H9 (cell line): ENCODE data around the gene PHLDA1. TPM values are rescaled to one million over a fixed set of nuclear protein-coding genes. Genes with fewer than 3 reads are reported as not detected.
A peak's percentile ranks its signal among the peaks of the same experiment; 100 is the strongest.

Experiments used
- DNase-seq: peaks from one replicate; pipeline ENCODE4 v3.0.0-alpha.2; 2017
- H2AFZ ChIP-seq: one replicate; pipeline ENCODE4 v1.6.1; 2013; ENCODE audit warnings: mild to moderate bottlenecking, low read length, control low read depth, moderate library complexity
- H2AK5ac ChIP-seq: 2 replicates; pipeline ENCODE4 v1.6.1; 2013; ENCODE audit warnings: low read length, control low read depth, mixed read lengths; ENCODE audit not compliant: insufficient read length
- H2BK120ac ChIP-seq: one replicate; pipeline ENCODE4 v1.6.1; 2013; ENCODE audit warnings: low read depth, mild to moderate bottlenecking, low read length, control low read depth, inconsistent platforms; ENCODE audit not compliant: poor library complexity, severe bottlenecking
- H2BK12ac ChIP-seq: 2 replicates; pipeline ENCODE4 v1.6.1; 2013; ENCODE audit warnings: low read length, control low read depth, mixed read lengths, low read depth; ENCODE audit not compliant: insufficient read length
- H2BK15ac ChIP-seq: 2 replicates; pipeline ENCODE4 v1.6.1; 2013; ENCODE audit warnings: low read depth, low read length, control low read depth
- H2BK20ac ChIP-seq: one replicate; pipeline ENCODE4 v1.6.1; 2013; ENCODE audit warnings: low read depth, mild to moderate bottlenecking, low read length, control low read depth, inconsistent platforms; ENCODE audit not compliant: poor library complexity, severe bottlenecking
- H2BK5ac ChIP-seq: 2 replicates; pipeline ENCODE4 v1.6.1; 2013; ENCODE audit warnings: low read length, control low read depth, mixed read lengths; ENCODE audit not compliant: insufficient read length
- H3K14ac ChIP-seq: 2 replicates; pipeline ENCODE4 v1.6.1; 2013; ENCODE audit warnings: low read length, control low read depth; ENCODE audit not compliant: insufficient read depth
- H3K18ac ChIP-seq: 2 replicates; pipeline ENCODE4 v1.6.1; 2013; ENCODE audit warnings: low read depth, mild to moderate bottlenecking, mixed read lengths, low read length, control low read depth; ENCODE audit not compliant: insufficient read length
- H3K23ac ChIP-seq: 2 replicates; pipeline ENCODE4 v1.6.1; 2013; ENCODE audit warnings: low read length, control low read depth, mixed read lengths, low read depth; ENCODE audit not compliant: insufficient read length
- H3K23me2 ChIP-seq: 2 replicates; pipeline ENCODE4 v1.6.1; 2013; ENCODE audit warnings: low read depth, mild to moderate bottlenecking, mixed read lengths, low read length, control low read depth; ENCODE audit not compliant: insufficient read length, poor library complexity, severe bottlenecking
- H3K27ac ChIP-seq: 2 replicates; pipeline ENCODE4 v1.5.1; 2013; ENCODE audit warnings: low read length, control low read depth, mixed read lengths, low read depth; ENCODE audit not compliant: insufficient read length
- H3K27me3 ChIP-seq: 2 replicates; pipeline ENCODE4 v1.6.1; 2013; ENCODE audit warnings: low read length, control low read depth, inconsistent platforms; ENCODE audit not compliant: insufficient read depth
- H3K4ac ChIP-seq: 2 replicates; pipeline ENCODE4 v1.6.1; 2013; ENCODE audit warnings: low read depth, mild to moderate bottlenecking, control low read depth, inconsistent platforms, low read length, moderate library complexity
- H3K4me1 ChIP-seq: 2 replicates; pipeline ENCODE4 v1.6.1; 2013; ENCODE audit warnings: low read length, control low read depth, inconsistent platforms; ENCODE audit not compliant: insufficient read depth
- H3K4me2 ChIP-seq: 2 replicates; pipeline ENCODE4 v1.6.1; 2013; ENCODE audit warnings: low read length, control low read depth, mixed read lengths; ENCODE audit not compliant: insufficient read length, insufficient read depth
- H3K56ac ChIP-seq: 2 replicates; pipeline ENCODE4 v1.6.1; 2013; ENCODE audit warnings: low read depth, mild to moderate bottlenecking, mixed read lengths, low read length, control low read depth; ENCODE audit not compliant: insufficient read length
- H3K79me1 ChIP-seq: 2 replicates; pipeline ENCODE4 v1.6.1; 2013; ENCODE audit warnings: low read depth, mild to moderate bottlenecking, moderate library complexity, low read length, control low read depth, inconsistent platforms; ENCODE audit not compliant: insufficient read depth, poor library complexity, severe bottlenecking
- H3K79me2 ChIP-seq: 2 replicates; pipeline ENCODE4 v1.6.1; 2013; ENCODE audit warnings: low read length, control low read depth, inconsistent platforms; ENCODE audit not compliant: insufficient read depth
- H3K9ac ChIP-seq: 2 replicates; pipeline ENCODE4 v1.6.1; 2013; ENCODE audit warnings: low read length, control low read depth, mixed read lengths; ENCODE audit not compliant: insufficient read length; ENCODE audit errors: extremely low read depth
- H3K9me3 ChIP-seq: one replicate; pipeline ENCODE4 v1.6.1; 2013; ENCODE audit warnings: low read depth, low read length, inconsistent platforms; ENCODE audit not compliant: control insufficient read depth
- H3T11ph ChIP-seq: one replicate; pipeline ENCODE4 v1.6.1; 2013; ENCODE audit warnings: mild to moderate bottlenecking, low read length, control low read depth, inconsistent platforms
- H4K20me1 ChIP-seq: one replicate; pipeline ENCODE4 v1.6.1; 2013; ENCODE audit not compliant: control insufficient read depth, insufficient read length, insufficient read depth
- H4K5ac ChIP-seq: 2 replicates; pipeline ENCODE4 v1.6.1; 2013; ENCODE audit warnings: low read depth, mild to moderate bottlenecking, mixed read lengths, low read length, control low read depth; ENCODE audit not compliant: insufficient read length
- H4K8ac ChIP-seq: replicated peaks from 2 replicates; pipeline ENCODE4 v1.6.1; 2013; ENCODE audit warnings: low read length, control low read depth, mixed read lengths, low read depth; ENCODE audit not compliant: insufficient read length
- H4K91ac ChIP-seq: 2 replicates; pipeline ENCODE4 v1.6.1; 2013; ENCODE audit warnings: low read depth, mild to moderate bottlenecking, moderate library complexity, mixed read lengths, low read length, control low read depth; ENCODE audit not compliant: insufficient read length
- H3K27ac Mint-ChIP-seq, 3 experiments: 2 replicates in 2 of 3; 3 replicates in 1 of 3; pipeline ENCODE4 v1.8.0; 2020 to 2021; ENCODE audit warnings: mixed read lengths in 3 of 3, mild to moderate bottlenecking in 1 of 3, moderate library complexity in 1 of 3
- H3K27me3 Mint-ChIP-seq: 2 replicates; pipeline ENCODE4 v1.8.0; 2021; ENCODE audit warnings: low read depth, mild to moderate bottlenecking, moderate library complexity, mixed read lengths
- H3K36me3 Mint-ChIP-seq, 3 experiments: 2 replicates in 2 of 3; 3 replicates in 1 of 3; pipeline ENCODE4 v1.8.0; 2020 to 2021; ENCODE audit warnings: low read depth in 3 of 3, mixed read lengths in 3 of 3; ENCODE audit not compliant: insufficient read depth in 1 of 3
- H3K4me1 Mint-ChIP-seq, 2 experiments: 2 replicates each; pipeline ENCODE4 v1.8.0; 2020; ENCODE audit warnings: mixed read lengths in 2 of 2
- H3K4me3 Mint-ChIP-seq, 2 experiments: 2 replicates in 1 of 2; 3 replicates in 1 of 2; pipeline ENCODE4 v1.8.0; 2020 to 2021; ENCODE audit warnings: mild to moderate bottlenecking in 2 of 2, mixed read lengths in 2 of 2, moderate library complexity in 1 of 2
- H3K9me3 Mint-ChIP-seq, 2 experiments: 2 replicates in 1 of 2; 3 replicates in 1 of 2; pipeline ENCODE4 v1.8.0; 2020; ENCODE audit warnings: mild to moderate bottlenecking in 2 of 2, mixed read lengths in 2 of 2, moderate library complexity in 1 of 2
- WGBS: extraction: QIAGEN DNeasy Blood & Tissue Kit; methylation state at CpG from one replicate; pipeline ENCODE4 v1.1.7; 2013; ENCODE audit warnings: missing lambda C conversion rate, low lambda C conversion rate, mixed read lengths; ENCODE audit not compliant: insufficient read length; ENCODE audit errors: extremely low coverage; 5-methylcytosine and 5-hydroxymethylcytosine counted together
- total RNA-seq: library from RNA; stranded (reverse); gene quantifications from 2 replicates; pipeline ENCODE4 v1.2.1, GENCODE V29; 2021
- TF ChIP-seq, protein P1 (sequence below): fragments of 200-600 bp; sonication (generic); conservative IDR thresholded peaks from 3 replicates; pipeline ENCODE4 v1.8.0; 2021; ENCODE audit warnings: antibody characterized with exemption, mild to moderate bottlenecking

The PHLDA1 gene
- total RNA-seq, 1 experiment from 2014 or later, result 106 TPM

DNA sequence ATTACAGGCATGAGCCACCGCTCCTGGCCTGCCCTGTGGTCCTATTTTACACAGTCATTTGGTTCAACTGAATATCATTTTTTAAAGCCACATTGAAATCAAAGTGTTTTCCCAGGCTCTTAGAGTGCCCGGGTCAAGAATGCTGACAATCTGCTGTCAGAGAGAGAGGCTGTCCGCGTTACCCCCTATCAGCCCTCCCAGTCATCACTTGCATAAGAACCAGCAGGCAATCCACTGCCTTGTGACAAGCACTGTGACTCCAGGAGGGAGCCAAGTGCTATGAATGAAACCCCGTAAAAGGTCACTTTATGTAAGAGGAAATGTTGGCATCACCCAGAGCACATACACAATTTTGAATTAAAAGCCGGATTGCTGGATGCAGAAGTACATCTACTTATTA lies 13.5 kb downstream of the PHLDA1 start:
- Histone ChIP-seq H3K27me3 (no peaks in the 10 kb centered on the region), H3K79me1 (no peaks in the 10 kb centered on the region), H3K14ac (no peak overlapping the region), H3T11ph (no peak overlapping the region), H2AK5ac (no peak overlapping the region), H3K4me2 (no peak overlapping the region), H3K4ac (no peak overlapping the region), H3K23ac (no peak overlapping the region), H2BK12ac (peak overlapping the region; percentile 70), H2AFZ (no peak overlapping the region), H2BK20ac (no peak overlapping the region), H3K4me1 (peaks cover 4% of the 10 kb centered on the region; the same call in 1 of the 2 replicates), H3K23me2 (no peaks in the 10 kb centered on the region), H4K8ac (no peak overlapping the region), H2BK120ac (no peak overlapping the region), H2BK15ac (no peak overlapping the region), H4K91ac (no peak overlapping the region), H2BK5ac (no peak overlapping the region), H4K20me1 (no peaks in the 10 kb centered on the region), H3K27ac (no peak overlapping the region), H3K56ac (no peak overlapping the region), H3K9me3 (no peaks in the 10 kb centered on the region), H3K9ac (no peak overlapping the region), H4K5ac (no peak overlapping the region), H3K18ac (no peak overlapping the region), H3K79me2 (no peaks in the 10 kb centered on the region)
- no peaks in the 10 kb centered on the region for H3K9me3 Mint-ChIP-seq
- TF ChIP-seq, protein P1, sequence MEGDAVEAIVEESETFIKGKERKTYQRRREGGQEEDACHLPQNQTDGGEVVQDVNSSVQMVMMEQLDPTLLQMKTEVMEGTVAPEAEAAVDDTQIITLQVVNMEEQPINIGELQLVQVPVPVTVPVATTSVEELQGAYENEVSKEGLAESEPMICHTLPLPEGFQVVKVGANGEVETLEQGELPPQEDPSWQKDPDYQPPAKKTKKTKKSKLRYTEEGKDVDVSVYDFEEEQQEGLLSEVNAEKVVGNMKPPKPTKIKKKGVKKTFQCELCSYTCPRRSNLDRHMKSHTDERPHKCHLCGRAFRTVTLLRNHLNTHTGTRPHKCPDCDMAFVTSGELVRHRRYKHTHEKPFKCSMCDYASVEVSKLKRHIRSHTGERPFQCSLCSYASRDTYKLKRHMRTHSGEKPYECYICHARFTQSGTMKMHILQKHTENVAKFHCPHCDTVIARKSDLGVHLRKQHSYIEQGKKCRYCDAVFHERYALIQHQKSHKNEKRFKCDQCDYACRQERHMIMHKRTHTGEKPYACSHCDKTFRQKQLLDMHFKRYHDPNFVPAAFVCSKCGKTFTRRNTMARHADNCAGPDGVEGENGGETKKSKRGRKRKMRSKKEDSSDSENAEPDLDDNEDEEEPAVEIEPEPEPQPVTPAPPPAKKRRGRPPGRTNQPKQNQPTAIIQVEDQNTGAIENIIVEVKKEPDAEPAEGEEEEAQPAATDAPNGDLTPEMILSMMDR, result no peak
- no CpG with 5 or more reads among the region's 6 CpGs for WGBS
- H3K36me3 Mint-ChIP-seq, result no peaks in the 10 kb centered on the region
- peak; percentile 78 for DNase-seq
- H3K4me1 Mint-ChIP-seq, result peaks cover 40 to 47% of the 10 kb centered on the region in 2 experiments
- no peaks in the 10 kb centered on the region for H3K27me3 Mint-ChIP-seq
- H3K27ac Mint-ChIP-seq, result peak overlapping the region; percentile 0 to 88 (median 55); a peak in 5 of 7 replicates
- peak overlapping the region in 1 of 2 experiments; percentile 39; a peak in 1 of 5 replicates for H3K4me3 Mint-ChIP-seq
